HepG2 (cell line): ENCODE data around the gene SCUBE2. TPM values are rescaled to one million over a fixed set of nuclear protein-coding genes. Genes with fewer than 3 reads are reported as not detected.

Experiments used
- ATAC-seq: fragments of 200-7000 bp; cut with Tn5 transposase; 3 replicates; pipeline ENCODE4 v1.9.1; 2020; ENCODE audit warnings: mild to moderate bottlenecking, moderate library complexity
- BruUV-seq: library from RNA; stranded (reverse); fragments of 400-500 nt; replicated peaks from 2 replicates; lab custom pipeline; 2021; lab: Mats Ljungman, UMichigan
- CTCF ChIA-PET: fragments of 300-600 bp; formaldehyde crosslinking; extraction: SDS; loops from one replicate; lab custom pipeline; 2021; ENCODE audit warnings: low total read pairs, inconsistent platforms, low intra/inter-chr PET ratio; lab: Yijun Ruan, JAX
- POLR2A ChIA-PET: fragments of 350-600 bp; sonication (Branson Sonifier 250); formaldehyde crosslinking; loops from one replicate; lab custom pipeline; 2020; ENCODE audit warnings: antibody characterized with exemption, inconsistent platforms; lab: Yijun Ruan, JAX
- DNase-seq: peaks from one replicate; pipeline ENCODE4 v3.0.0-alpha.2; 2015; ENCODE audit warnings: low spot score
- FAIRE-seq: peaks from 3 replicates; lab custom pipeline; 2011; peaks lifted over from hg19 to GRCh38; lab: Jason Lieb, UNC
- H2AFZ ChIP-seq: one replicate; pipeline ENCODE4 v1.6.1; 2011; ENCODE audit warnings: low read length, inconsistent platforms
- H3K27ac ChIP-seq: fragments of 300-600 bp; 3 replicates; pipeline ENCODE4 v1.8.0; 2011; ENCODE audit warnings: mixed run types, mild to moderate bottlenecking, mixed read lengths, low read length, inconsistent platforms; ENCODE audit not compliant: insufficient read depth; ENCODE audit errors: extremely low read length
- H3K27me3 ChIP-seq, 2 experiments: fragments of 200-600 bp in 1 of 2; 2 replicates in 1 of 2; 3 replicates in 1 of 2; pipeline versions ENCODE4 v1.6.0 to v1.8.0; 2011; ENCODE audit warnings: low read length in 2 of 2, mild to moderate bottlenecking in 2 of 2, moderate library complexity in 2 of 2, inconsistent platforms in 1 of 2; ENCODE audit not compliant: insufficient read depth in 2 of 2, control insufficient read depth in 1 of 2
- H3K36me3 ChIP-seq, 2 experiments: fragments of 200-600 bp in 1 of 2; replicated peaks in 1 of 2; 2 replicates in 1 of 2; 3 replicates in 1 of 2; pipeline versions ENCODE4 v1.5.1 to v1.8.0; 2011; ENCODE audit warnings: low read length in 2 of 2, inconsistent platforms in 1 of 2; ENCODE audit not compliant: insufficient read depth in 2 of 2, control insufficient read depth in 1 of 2
- H3K4me1 ChIP-seq: 2 replicates; pipeline ENCODE4 v1.5.1; 2012; ENCODE audit warnings: low read length, inconsistent platforms; ENCODE audit not compliant: insufficient read depth
- H3K4me2 ChIP-seq: 2 replicates; pipeline ENCODE4 v1.6.0; 2011; ENCODE audit warnings: low read depth, low read length, inconsistent platforms
- H3K4me3 ChIP-seq, 3 experiments: fragments of 200-600 bp in 1 of 3; sonication (generic), shearing (Covaris generic) in 1 of 3; replicated peaks in 1 of 3; 2 replicates each; pipeline ENCODE4 v1.5.1; 2011 to 2016; ENCODE audit warnings: low read length in 3 of 3, inconsistent platforms in 2 of 3, low read depth in 2 of 3, mild to moderate bottlenecking in 2 of 3, control low read depth in 1 of 3, mixed read lengths in 1 of 3; ENCODE audit not compliant: insufficient read depth in 1 of 3
- H3K79me2 ChIP-seq: one replicate; pipeline ENCODE4 v1.6.1; 2011; ENCODE audit warnings: low read length, inconsistent platforms; ENCODE audit not compliant: insufficient read depth
- H3K9ac ChIP-seq: 2 replicates; pipeline ENCODE4 v1.6.0; 2011; ENCODE audit warnings: mild to moderate bottlenecking, low read depth, low read length, inconsistent platforms; ENCODE audit not compliant: insufficient read depth
- H3K9me3 ChIP-seq: 2 replicates; pipeline ENCODE4 v1.5.1; 2012; ENCODE audit warnings: mild to moderate bottlenecking, low read length
- H4K20me1 ChIP-seq: 2 replicates; pipeline ENCODE4 v1.6.0; 2011; ENCODE audit warnings: inconsistent platforms, mild to moderate bottlenecking, low read length, moderate library complexity; ENCODE audit not compliant: insufficient read depth
- ADNP ChIP-seq: sonication (generic); formaldehyde crosslinking; IDR thresholded peaks from 2 replicates; pipeline ENCODE4 v1.4.0; 2020; ENCODE audit warnings: missing genetic modification reagents
- HNF1A ChIP-seq, 2 experiments: sonication (generic) in 1 of 2; formaldehyde crosslinking in 1 of 2; IDR thresholded peaks; 2 replicates each; pipeline versions ENCODE4 v1.4.0 to v1.6.1; 2016 to 2020; ENCODE audit warnings: borderline replicate concordance in 1 of 2, low read depth in 1 of 2, mild to moderate bottlenecking in 1 of 2, missing genetic modification reagents in 1 of 2
- RELA ChIP-seq: sonication (generic); formaldehyde crosslinking; IDR thresholded peaks from 2 replicates; pipeline ENCODE4 v1.4.0; 2020; ENCODE audit warnings: missing genetic modification reagents
- SMAD1 ChIP-seq: sonication (generic); formaldehyde crosslinking; IDR thresholded peaks from 2 replicates; pipeline ENCODE4 v1.4.0; 2020; ENCODE audit warnings: missing genetic modification reagents, low read depth, mild to moderate bottlenecking, borderline replicate concordance
- SNRNP70 ChIP-seq: fragments of 200-400 bp; formaldehyde crosslinking; IDR thresholded peaks from 2 replicates; pipeline ENCODE4 v1.6.1; 2017; ENCODE audit warnings: mild to moderate bottlenecking, low read depth, low read length, moderate library complexity
- TBX2 ChIP-seq: sonication (generic); formaldehyde crosslinking; IDR thresholded peaks from 2 replicates; pipeline ENCODE4 v1.5.0; 2020; ENCODE audit warnings: missing genetic modification reagents, mild to moderate bottlenecking, borderline replicate concordance
- ZBTB20 ChIP-seq: sonication (generic); formaldehyde crosslinking; IDR thresholded peaks from 2 replicates; pipeline ENCODE4 v1.8.1; 2023; ENCODE audit warnings: missing genetic modification reagents, low read depth, mild to moderate bottlenecking, borderline replicate concordance
- ZNF530 ChIP-seq: sonication (generic); formaldehyde crosslinking; IDR thresholded peaks from 2 replicates; pipeline ENCODE4 v1.5.0; 2020; ENCODE audit warnings: low read depth, mild to moderate bottlenecking, missing genetic modification reagents
- ZNF746 ChIP-seq: sonication (generic); formaldehyde crosslinking; IDR thresholded peaks from 2 replicates; pipeline ENCODE4 v1.8.0; 2022; ENCODE audit warnings: mild to moderate bottlenecking, missing genetic modification reagents
- ZNF800 ChIP-seq: sonication (generic); formaldehyde crosslinking; IDR thresholded peaks from 2 replicates; pipeline ENCODE4 v1.4.0; 2020; ENCODE audit warnings: missing genetic modification reagents
- WGBS: methylation state at CpG from one replicate; pipeline ENCODE4 v1.1.6; 2017; ENCODE audit warnings: low lambda C conversion rate; 5-methylcytosine and 5-hydroxymethylcytosine counted together
- in situ Hi-C: cut with HindIII; loops from 2 replicates; pipeline ENCODE4 v1.10.0; 2017; ENCODE audit warnings: low pct_unique_long_range_greater_than_20kb; ENCODE audit not compliant: extremely low pct_ligation_motif_present
- intact Hi-C: fragments of 100-400 bp; cut with micrococcal nuclease; formaldehyde crosslinking; loops from one replicate; pipeline ENCODE4 v1.10.0; 2022; ENCODE audit not compliant: unreplicated experiment
- polyA plus RNA-seq, 8 experiments: library from polyadenylated mRNA; depleted of rRNA in 3 of 8; stranded (reverse) in 7 of 8; unstranded in 1 of 8; fragments of >200 nt; fragmentation: Illumina TruSeq in 4 of 8; extraction: Trizol in 4 of 8; gene quantifications; 2 replicates each; pipeline versions ENCODE4 v1.2.1 to v1.2.3, GENCODE V29; 2011 to 2016; ENCODE audit warnings: low read depth in 4 of 8, missing spikeins in 1 of 8, mixed read lengths in 1 of 8; ENCODE audit not compliant: insufficient read depth in 1 of 8
- total RNA-seq, 5 experiments: library from RNA; depleted of rRNA; stranded (reverse); fragments of >200 nt; fragmentation: Illumina TruSeq; extraction: Trizol; gene quantifications; 2 replicates each; pipeline ENCODE4 v1.2.3, GENCODE V29; 2016; ENCODE audit warnings: low read depth in 1 of 5

Gene SCUBE2
- total and polyA plus RNA-seq, 2 of the 13 experiments (the other 11 are each of a cell fraction or from before 2014, with no cell fraction given), result 0.09 TPM; not detected in 1

- TF ChIP-seq SNRNP70 (no peak), TBX2 (CRISPR knock-in tag) (no peak), ZNF530 (no peak), SMAD1 (CRISPR knock-in tag) (no peak), RELA (CRISPR knock-in tag) (no peak)
These were observed 19.7 kb downstream of the SCUBE2 start (continued) for GRCh38 chr11:9071692-9072091.

- ATAC-seq (no peak), FAIRE-seq (no peak), DNase-seq (no peak)
- Histone ChIP-seq H4K20me1 (no peaks in the 10 kb centered on the region), H3K4me1 (peaks cover 17% of the 10 kb centered on the region), H2AFZ (no peak overlapping the region), H3K36me3 (no peaks in the 10 kb centered on the region), H3K79me2 (no peaks in the 10 kb centered on the region), H3K4me3 (no peak overlapping the region), H3K4me2 (no peak overlapping the region), H3K27me3 (peaks cover 4 to 57% of the 10 kb centered on the region in 2 experiments; a peak in 4 of 5 replicates), H3K9ac (no peak overlapping the region), H3K27ac (no peak overlapping the region), H3K9me3 (no peaks in the 10 kb centered on the region)
- WGBS, result 13% methylated on average over 8 of the region's 9 CpGs
- ChIA-PET CTCF (no interaction called here), POLR2A (no interaction called here)
- no TSS peak for BruUV-seq
- in situ Hi-C loops, result no loop called here
- no peak for TF ChIP-seq HNF1A (IDR thresholded peaks at IDR 0.05; ENCODE audit: low read depth)
- no peak for TF ChIP-seq HNF1A (CRISPR knock-in tag; IDR thresholded peaks at IDR 0.05; ENCODE audit: borderline replicate concordance)
- TF ChIP-seq ZNF800 (CRISPR knock-in tag), result no peak
- TF ChIP-seq ZBTB20, result no peak
- no peak for TF ChIP-seq ZNF746 (CRISPR knock-in tag)
- TF ChIP-seq ADNP (CRISPR knock-in tag), result no peak
- intact Hi-C loops, result no loop called here
These were observed 20.5 kb downstream of the SCUBE2 start for GRCh38 chr11:9070749-9071491.
